Measurements from ENCODE around the gene TMEM72.
"Not testable (repeated sequence)": the region's sequence is repeated elsewhere in the genome, so short reads cannot be mapped to it uniquely, and the experiment has no call there.

The TMEM72 gene

DNA sequence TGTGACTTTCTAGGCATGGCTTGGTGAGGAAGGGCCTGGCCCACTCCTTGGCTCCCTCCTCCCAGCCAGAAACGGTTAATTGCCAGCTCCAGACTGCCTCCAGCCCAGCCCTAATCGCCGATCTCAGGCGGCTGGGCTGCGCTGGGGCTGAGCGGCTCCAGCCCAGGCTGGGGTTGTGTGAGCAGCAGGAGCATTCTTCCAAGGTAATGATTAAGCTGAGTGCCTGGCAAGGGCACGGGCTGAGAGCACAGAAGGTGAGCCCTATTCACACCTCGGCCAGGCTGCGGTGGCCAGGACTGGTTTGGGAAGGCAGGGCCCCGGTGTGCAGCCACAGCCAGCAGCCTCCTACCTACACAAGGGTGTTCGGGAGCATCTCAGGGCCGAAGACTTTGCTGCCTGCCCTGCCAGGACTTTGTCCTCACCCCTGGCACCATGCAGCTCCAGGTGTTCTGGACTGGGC is at the start of gene TMEM72:
Gene TMEM72, plus strand, starts transcription at position 257 of the 460 bp plus-strand sequence. Its CDS starts 176 bp downstream, at position 433.
- DNase-seq: no peak

DNA sequence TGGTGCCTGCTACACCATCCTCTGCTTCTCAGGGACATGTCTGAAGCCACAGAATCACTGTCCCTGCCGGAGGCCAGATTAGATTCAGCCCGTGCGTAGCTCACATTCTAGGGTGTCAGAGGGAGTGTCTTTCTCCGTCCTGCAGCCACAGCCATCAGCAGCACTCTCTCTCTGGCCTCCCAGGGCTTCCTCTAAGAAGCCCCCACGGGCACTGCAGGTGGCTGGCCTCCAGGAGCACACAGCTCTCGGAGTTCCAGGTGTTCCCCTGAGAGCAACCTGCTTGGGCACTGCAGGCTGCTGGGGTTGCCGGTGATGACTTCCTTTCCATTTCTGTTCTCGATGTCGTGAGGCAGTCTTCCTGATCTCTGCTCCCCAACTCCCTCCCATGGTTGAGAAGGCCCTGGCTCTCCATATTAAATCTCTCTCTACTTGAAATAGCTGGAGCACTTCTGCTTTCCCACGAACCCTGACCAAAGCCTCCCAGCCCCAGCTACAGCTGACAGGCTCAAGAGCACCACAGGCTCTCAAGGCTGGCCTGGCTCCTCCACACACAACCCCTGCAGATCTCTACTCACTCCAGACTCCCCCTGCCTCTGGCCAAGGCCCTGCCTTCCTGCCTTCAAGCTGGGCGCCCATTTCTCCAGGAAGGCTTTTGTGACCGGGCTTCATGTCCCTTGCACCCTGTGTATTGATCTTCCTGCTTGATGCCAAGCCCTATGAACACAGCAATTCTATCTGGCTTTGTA is 49.0 kb upstream of the TMEM72 start:
- DNase-seq: no peak

DNA sequence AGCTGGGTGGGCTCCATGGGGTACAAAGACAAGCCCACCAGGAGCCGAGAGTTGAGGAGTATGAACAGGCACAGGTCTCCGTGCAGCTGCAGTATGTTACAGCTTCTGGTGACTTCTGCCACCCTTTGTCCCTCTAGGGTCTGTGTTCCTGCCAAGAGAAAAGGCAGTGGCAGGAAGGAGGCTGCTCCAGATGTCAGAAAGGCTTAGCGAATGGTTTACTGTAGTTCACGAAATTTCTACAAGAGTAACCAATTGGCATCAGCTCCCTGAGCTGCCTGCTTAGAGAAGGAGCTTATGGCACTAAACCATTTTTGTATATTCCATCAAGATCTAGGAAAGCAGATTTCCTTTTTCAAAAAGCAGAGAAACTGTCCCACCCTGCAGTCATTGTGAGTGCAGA is 48.2 kb upstream of the TMEM72 start:
- no peak for DNase-seq

DNA sequence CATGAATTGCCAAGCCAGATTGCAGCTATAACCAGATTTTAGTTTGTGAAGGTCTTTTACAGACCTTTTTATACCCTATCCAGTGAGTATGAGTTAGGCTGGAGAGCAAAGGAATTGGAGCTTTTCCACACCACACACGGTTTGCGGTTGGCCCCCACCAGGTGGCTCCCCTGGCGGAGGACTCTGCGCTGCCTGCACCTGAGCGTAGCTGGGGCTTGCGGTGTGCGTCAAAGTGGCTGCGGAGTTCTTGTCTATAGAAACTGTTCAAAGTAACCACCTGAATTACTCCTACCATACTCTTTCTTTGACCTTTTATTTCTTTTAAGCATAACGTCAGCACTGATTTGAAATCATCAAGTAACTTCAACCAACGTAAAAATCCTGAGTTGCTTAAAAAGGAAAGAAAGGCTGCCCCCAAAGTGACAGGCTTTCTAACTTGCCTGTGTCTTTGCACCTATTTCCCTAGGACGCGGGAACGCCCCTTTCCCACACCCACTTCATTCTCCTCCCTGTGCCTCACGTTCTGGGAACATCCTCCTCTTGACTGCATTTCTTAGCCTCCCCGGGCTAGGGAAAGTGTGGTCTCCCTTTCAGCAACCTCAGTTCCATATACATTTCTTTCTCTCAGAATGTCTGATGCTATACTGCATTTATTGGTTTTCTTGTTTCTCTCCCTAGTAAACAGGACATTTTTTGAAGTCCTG is 47.6 kb upstream of the TMEM72 start:
- DNase-seq: no peak

DNA sequence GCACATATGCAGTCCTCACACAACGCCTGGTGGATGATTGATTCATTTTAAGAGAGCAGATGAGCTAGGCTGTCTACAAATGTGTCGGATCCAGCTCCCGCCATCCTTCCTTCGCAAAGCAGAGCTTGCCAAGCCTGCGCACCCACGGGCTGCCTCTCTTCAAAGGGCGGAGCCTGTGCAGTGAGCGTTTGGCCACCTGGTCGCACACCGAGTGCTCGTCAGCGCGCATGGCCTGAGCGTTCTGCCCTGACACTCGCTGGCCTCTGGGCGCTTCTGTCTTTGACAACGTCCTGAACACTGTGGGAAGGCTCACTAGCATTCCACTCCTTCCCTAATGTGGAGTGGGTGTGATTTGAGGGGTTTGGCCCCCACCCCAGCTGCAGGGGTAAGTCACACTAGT is 47.1 kb upstream of the TMEM72 start:
- no peak for DNase-seq

DNA sequence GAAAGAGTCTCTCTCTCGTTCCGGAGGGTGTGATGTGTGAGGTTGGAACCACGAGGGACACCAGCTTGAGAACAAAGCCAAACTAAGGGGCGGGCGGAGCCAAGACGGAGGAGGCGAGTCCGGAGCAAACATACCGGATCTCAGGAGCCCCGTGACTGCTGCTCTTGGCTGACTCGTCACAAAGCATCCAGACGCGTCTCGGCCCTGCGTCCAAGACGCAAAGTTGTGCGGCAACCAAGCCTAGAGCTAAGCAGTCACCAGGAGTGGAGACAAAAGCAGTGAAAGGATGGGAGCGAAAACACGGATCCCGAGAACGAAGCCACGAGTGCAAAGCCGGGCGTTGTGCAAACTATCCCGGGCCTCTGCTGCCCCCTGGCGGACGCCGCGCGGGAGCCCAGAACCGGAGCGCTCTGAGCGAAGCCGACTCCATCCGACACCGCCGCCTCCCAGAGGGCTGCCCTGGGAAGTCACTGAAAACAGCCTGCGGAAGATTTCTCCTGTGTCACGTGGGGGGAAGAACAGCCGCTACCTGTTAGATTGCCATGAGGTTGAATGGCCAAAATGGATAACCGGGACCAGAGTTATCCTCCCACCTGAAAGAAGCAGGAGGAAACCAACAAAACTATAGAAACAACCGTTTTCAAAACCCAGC is 46.4 kb upstream of the TMEM72 start:
- peak; percentile 72 for DNase-seq

DNA sequence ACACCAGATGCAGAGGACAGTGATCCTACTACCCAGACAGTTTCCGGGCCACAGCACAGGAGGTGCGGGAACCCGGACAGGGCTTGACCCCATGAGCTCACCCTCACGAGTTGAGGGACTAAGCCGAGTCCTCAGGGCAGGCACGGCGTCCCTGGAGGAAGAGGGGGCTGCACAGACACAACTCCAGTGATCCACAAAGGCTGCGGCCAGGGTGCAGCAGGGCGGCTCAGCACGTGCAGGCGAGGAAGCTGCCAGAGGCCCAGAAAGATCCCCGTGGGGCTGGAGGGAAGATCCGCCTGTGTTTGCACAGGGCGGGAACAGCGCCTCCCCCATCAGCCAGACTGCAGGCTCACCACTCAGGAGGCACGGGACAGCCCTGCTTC is 45.9 kb upstream of the TMEM72 start:
- DNase-seq: no peak

DNA sequence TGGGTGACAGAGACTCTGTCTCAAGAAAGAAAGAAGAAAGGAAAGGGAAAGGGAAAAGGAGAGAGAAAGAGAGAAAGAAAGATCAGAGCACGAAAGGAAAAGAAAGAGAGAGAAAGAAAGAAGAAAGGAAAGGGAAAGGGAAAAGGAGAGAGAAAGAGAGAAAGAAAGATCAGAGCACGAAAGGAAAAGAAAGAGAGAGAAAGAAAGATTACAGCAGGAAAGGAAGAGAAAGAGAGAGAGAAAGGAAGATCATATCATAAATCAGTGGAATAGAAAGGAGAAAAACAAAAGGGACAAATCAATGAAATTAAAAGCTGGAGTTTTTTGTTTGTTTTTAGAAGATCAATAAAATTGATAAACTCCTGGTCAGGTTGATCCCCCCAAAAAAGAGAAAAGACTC is 44.8 kb upstream of the TMEM72 start:
- DNase-seq: not testable (repeated sequence)

DNA sequence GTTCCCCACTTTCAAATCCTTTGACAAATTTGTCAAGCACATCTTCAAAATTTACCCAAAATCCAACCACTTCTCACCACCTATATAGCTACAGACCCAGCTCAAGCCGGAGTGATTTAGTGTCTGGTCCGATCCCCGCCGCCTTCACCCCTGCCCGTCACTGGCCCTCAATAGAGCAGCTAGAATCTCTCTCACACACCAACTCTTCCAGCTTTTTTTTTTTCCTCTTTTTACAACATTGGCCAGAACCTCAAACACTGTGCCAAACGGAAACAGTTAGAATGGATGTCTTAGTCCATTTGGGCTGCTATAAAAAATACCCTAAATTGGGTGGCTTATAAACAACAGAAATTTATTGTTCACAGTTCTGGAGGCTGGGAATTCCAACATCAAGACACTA is 41.1 kb upstream of the TMEM72 start:
- DNase-seq: no peak

DNA sequence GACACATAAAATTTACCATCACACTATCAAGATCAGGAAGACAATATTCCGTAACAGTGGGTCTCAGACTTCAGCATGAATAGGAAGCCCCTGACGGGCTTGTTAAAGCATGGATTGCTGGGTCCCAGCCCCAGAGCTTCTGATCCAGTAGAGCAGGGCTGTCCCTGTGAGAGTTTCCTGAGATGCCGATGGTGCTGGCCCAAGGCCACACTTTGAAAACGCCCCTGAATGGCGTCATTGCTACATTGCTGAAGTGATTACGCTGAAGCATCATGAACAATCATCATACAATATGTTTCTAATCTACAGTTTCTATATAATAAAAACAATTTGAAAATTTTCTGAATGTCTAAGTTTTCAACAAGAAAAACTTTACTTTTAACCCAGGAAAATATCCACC is 38.0 kb upstream of the TMEM72 start:
- DNase-seq: no peak

DNA sequence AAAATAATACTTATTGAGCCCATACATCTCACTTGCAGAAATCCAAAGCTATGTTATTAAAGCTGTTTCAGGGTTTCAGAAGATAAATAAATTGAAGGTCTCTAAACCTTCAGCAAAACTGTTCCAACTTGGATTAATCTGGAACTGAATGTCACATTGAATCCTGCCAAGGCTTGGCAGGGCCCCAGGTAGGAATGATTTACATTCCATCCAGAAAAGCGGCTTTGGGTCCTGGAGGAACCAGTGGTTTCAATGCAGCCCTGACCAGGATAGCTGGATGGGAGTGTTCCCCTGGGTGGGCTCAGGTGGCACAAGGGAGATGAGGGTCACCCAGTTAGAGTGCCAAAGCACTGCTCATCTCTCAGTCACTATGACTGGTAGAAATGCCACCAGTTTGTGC is 37.0 kb upstream of the TMEM72 start:
- DNase-seq: no peak

DNA sequence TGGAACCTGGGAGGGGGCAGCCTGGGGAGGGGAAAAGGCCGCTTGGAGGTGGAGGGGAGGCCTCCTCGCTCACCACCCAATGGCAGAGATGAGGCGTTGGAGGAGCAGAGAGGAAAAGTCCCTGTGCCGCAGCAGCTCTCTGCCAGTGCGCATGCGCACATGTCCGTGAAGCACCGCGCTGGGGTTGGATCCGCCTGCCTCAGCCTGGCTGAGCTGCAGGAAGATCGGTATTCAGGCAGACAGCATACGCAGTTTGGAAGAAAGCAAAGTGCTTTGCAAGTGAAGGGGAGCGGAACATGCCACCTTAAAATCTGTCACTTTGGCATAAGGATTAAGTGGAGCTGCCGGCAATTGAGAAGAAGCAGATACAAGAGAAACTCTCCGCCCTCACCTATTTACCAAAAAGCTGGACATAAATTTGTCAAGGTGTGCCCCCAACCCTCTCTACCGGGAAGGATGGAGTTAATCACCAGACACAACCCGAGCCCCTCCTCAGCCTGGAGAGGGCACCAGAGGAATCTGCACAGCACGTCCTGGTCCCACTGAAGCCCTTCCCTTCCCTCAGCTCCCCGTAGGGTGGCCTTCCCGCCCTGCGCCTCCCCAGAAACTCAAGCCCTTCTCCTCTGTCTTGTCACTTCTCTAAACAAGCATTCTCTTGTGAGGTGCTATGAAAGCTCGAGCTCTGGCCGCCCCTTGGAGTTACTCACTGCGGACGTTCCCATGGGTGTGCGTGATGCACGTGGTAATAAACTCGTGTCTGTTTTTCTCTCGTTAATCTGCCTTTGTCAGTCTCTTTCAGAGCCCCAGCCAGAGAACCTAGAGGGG is 32.2 kb upstream of the TMEM72 start:
- peak; percentile 80 for DNase-seq

DNA sequence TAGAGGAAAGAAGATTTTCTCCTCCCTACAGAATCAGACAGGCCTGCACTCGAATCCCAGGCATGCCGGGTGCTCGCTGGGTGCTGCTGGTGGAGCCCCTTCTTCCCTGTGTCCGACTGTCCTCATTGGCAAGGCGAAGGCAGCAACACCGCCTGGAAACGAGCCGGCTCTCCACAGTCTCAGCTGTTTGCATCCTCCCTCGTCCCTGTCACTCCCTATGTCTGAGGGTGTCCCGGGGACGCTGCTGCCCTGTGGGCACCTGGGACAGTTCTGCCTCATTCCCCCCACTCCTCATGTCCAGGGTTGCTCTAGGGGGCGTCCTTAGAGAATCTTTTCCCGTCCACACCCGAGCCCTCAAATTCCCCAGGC is 31.6 kb upstream of the TMEM72 start:
- DNase-seq: no peak

DNA sequence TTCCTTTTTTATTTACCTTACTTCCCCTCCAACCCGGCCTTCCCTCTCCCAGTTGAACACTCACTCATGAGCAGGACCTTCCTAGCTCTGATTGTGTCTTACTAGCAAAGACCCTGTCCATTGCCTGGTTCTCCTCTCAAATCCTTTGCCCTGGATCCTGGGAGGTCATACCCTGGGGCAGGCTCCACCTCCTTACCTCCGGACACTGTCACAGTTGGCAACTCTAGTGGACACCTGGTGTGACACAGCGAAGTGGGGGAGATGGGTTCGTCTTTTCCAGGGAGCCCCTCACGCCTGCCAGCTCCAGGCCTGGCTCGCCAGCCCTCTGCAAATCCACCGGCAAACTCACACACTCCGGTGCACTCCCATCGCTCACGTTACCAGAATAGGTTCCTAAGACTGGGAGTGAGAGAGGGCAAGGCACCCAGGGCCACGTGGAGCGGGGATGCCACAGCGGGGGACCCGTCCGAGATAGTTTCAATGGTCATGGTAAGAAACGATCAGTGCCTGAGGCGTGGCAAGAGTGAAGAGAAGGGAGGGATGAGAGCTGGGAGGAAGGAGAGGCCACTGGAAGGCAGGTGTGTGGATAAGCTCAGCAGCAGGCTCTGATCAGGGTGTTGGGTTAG is 30.9 kb upstream of the TMEM72 start:
- DNase-seq: no peak

DNA sequence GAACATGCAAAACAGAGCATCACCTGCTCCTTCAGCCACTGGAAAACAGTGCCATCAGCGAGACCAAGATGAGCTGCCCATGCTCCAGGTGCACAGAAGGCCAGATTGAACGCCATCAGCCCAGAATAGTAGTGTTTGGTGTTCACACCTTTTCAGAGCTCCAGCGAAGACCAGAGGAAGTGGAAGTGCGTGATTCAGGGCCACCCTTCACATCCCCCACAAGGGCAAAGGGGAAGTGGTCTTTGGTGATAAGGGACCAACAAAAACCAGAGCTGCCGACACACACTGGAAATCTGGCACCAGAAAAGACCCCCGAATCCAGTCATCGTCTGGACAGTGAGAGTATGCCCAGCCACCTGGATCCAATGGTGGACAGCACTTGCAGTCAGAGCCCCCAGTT is 29.5 kb upstream of the TMEM72 start:
- DNase-seq: no peak

DNA sequence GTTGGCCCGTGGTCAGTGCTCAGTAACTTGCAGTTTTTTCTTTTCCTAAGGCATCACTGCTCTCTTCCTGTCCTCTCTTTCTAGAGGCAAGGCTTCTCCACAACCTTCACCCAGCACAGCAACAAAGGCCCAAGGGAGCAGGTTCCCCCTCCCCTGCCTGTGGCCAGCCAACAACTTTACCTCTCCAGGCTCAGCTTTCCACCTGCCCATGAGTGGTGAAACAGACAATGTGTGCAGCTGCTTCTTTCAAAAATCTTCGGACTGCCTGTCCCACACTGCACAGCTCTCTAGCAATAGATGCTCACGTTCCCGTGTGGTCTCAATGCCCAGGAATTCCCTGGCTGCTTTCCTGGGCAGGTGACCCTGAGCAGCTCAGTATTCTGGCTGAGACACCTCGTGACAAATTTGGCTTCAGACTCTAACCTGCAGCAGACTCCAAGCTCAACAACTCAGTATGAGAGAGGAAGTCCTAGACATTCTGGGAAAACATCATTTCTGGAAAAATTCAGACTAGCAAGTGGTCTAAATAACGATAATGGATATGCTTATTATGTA is 28.9 kb upstream of the TMEM72 start:
- no peak for DNase-seq

DNA sequence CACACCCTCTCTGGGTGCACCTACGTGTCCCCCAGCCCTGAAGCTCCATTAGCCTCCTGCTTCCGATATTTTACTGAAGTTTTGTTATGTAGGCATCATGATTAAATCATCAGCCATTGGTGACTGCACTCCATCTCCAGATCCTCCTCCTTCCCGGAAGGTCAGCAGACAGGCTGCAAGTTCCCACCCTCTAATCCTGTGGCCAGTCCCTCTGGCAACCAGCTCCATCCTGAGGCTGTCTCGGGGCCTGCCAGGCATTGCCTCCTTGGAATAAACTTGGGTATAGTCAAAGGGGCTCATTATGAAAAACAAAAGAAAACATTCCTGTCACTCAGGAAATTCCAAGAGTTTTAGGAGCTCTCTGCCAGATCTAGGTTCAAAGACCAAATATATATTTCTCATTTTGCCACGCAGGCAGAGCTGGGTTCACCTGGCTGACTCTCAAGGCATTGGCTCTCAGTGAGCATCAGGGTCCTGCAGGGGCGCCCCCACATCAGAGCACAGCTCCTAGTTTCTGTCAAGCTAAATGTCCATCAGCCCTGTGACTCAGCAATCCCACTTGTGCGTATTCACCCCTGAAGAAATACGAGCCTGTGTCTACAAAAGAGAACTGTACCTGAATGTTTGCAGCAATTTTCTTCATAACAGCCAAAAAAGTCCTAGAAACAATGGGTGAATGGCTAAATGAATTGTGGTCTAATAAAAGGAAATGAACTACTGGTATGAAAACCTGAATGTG is 27.4 kb upstream of the TMEM72 start:
- no peak for DNase-seq

DNA sequence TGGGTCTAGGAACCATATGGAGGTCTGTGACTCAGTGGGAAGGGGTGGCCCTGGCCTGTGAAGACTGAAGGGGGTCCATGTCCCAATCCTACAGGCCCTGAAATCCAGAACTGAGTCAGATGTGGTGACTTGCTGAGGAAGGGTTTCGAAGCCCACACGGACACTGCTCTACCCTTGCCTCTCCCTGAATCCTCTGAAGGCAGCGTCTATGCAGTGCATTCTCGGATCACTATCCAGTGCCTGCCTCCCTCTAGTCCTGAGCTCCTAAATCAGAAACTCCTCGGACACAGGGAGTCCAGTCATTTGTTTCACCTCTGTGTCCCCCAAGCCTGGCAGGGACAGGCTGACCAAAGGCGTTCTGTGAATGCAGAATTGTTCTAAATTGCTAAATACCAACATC is 25.4 kb upstream of the TMEM72 start:
- DNase-seq: no peak

DNA sequence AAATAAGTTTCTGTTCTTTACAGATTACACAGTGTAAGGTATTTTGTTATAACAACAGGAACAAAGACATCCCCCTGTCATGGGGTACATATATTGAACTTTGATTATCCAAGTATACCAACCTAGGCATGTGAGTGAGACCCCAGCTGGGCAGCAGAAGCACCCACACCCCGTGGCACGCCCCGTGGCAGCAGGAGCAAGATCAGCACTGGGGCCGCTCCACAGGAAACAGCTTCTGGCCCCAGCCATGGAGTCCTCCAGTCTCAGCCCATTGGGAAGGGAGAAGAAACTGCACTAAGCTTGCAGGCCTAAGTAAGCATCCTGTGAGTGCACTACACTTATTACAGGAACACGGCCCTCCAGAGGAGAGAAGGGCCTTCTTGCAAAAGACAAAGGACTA is 24.2 kb upstream of the TMEM72 start:
- no peak for DNase-seq

DNA sequence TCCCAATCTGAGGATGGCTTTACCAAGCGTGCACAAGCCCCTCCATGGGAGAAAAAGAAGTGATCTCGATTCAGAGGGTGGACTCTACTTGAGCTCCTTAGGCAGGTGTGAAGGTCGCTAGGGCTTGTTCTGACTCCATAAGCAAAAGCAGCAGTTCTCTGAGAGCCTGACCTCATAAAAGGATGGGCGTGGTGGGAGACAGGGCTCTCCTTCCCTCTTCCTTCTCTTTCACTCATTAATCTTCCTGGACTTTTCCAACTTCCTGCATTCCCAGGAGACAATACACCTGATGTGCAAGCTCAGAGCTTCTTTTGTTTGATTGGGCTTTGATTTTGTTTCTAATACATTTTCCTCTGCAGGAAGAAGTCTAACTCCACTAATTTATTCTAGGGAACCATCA is 22.3 kb upstream of the TMEM72 start:
- DNase-seq: no peak

DNA sequence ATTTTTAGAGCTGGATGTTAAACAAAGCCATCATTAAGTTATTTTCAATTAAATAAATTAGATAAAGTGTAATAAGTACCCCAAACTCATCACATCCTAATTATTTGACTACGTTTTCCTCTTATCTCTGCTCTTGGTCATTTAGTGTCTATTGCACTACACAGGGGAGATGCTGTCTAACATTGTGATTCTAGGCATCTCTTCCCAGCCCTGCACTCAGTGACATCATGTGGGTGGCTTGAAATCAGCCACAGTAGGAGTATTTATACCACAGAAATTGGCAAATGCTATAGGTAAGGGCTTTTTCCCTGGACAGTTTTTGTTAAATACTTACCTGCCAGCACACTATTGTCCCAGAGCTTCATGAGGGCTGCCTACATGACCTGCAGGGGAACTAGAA is 21.3 kb upstream of the TMEM72 start:
- DNase-seq: no peak
